ENCODE results near the gene CCDC57.

CCDC57 gene

DNA sequence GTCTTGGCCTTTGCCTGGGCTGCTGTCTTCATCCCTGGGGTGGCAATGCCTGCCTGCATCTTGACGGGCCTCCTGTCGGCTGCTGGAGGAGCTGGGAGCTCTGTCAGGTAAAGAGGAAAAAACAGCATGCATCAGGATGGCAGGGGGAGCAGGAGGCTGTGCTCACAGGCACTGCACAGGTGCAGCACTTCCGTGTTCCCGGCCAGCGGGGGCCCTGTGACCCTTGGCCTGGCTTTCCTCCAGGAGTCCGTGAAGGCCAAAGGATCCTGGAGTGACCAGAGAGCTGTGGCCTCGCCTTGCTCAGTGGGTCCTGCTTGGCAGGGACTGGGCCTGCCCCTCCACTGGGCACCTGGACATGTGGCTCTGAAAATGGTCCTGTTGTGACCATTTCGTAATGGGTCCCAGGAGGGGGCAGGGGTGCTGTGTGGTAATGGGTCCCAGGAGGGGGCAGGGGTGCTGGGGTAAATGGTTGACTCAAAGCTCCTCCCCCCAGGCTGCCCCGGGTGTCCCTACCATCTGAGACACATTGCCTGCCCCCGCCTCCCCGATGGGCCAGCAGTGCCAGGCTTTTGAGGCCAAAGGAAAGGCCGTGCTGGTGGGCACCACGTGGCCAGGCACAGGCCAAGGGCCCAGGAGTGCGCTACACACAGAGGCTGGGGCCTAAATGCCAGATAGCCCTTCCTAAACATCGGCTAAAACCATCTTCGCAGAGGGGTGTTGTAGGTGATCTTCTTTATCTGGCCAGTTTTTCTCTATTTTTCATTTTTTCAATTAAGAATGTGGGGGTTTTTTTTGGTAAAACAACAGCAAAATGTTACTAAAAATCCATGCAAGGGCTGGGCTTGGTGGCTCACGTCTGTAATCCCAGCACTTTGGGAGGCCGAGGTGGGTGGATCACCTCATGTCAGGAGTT, 110.6 kb downstream of the CCDC57 start:
- TF ChIP-seq, protein P1, sequence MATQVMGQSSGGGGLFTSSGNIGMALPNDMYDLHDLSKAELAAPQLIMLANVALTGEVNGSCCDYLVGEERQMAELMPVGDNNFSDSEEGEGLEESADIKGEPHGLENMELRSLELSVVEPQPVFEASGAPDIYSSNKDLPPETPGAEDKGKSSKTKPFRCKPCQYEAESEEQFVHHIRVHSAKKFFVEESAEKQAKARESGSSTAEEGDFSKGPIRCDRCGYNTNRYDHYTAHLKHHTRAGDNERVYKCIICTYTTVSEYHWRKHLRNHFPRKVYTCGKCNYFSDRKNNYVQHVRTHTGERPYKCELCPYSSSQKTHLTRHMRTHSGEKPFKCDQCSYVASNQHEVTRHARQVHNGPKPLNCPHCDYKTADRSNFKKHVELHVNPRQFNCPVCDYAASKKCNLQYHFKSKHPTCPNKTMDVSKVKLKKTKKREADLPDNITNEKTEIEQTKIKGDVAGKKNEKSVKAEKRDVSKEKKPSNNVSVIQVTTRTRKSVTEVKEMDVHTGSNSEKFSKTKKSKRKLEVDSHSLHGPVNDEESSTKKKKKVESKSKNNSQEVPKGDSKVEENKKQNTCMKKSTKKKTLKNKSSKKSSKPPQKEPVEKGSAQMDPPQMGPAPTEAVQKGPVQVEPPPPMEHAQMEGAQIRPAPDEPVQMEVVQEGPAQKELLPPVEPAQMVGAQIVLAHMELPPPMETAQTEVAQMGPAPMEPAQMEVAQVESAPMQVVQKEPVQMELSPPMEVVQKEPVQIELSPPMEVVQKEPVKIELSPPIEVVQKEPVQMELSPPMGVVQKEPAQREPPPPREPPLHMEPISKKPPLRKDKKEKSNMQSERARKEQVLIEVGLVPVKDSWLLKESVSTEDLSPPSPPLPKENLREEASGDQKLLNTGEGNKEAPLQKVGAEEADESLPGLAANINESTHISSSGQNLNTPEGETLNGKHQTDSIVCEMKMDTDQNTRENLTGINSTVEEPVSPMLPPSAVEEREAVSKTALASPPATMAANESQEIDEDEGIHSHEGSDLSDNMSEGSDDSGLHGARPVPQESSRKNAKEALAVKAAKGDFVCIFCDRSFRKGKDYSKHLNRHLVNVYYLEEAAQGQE (IDR thresholded peaks at IDR 0.05; ENCODE audit: insufficient read depth in 1 of 2, low read depth in 2 of 2, low read length in 2 of 2): no peak
- TF ChIP-seq POLR2AphosphoS5 (IDR thresholded peaks at IDR 0.05; ENCODE audit: low read depth, low read length): no peak

DNA sequence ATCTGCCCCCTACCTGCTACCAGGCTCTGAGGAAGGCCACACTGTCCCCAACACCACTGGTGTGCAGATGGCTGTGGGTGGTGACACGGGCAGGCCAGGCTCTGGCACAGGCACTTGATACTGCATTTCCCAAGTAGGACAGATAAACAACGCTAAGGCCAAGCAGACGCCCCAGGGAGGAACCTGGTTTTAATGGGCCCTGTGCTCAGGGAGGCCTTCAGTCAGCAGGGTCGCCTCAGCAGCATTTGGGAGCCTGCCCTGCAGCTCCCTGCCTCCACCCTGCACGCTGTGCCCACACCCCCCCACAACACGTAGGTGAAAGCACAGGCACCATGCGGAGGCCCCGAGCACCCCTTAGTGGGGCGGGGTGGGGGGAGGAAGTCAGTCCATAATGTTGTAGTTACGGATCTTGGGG, 111.3 kb downstream of the CCDC57 start:
- TF ChIP-seq TAF1 (IDR thresholded peaks at IDR 0.05; ENCODE audit: borderline replicate concordance, insufficient read depth, low read length): no peak
- TF ChIP-seq, protein P1 (IDR thresholded peaks at IDR 0.05; ENCODE audit: insufficient read depth in 1 of 2, low read depth in 2 of 2, low read length in 2 of 2): no peak
- no peak for TF ChIP-seq POLR2AphosphoS5 (IDR thresholded peaks at IDR 0.05; ENCODE audit: low read depth, low read length)
- no peak for TF ChIP-seq FOXP2 (optimal IDR thresholded peaks at IDR 0.05; ENCODE audit: borderline replicate concordance, extremely low read depth, extremely low read length, insufficient read depth)
- TF ChIP-seq SIN3A (IDR thresholded peaks at IDR 0.05; ENCODE audit: borderline replicate concordance, insufficient read depth, low read length): no peak

DNA sequence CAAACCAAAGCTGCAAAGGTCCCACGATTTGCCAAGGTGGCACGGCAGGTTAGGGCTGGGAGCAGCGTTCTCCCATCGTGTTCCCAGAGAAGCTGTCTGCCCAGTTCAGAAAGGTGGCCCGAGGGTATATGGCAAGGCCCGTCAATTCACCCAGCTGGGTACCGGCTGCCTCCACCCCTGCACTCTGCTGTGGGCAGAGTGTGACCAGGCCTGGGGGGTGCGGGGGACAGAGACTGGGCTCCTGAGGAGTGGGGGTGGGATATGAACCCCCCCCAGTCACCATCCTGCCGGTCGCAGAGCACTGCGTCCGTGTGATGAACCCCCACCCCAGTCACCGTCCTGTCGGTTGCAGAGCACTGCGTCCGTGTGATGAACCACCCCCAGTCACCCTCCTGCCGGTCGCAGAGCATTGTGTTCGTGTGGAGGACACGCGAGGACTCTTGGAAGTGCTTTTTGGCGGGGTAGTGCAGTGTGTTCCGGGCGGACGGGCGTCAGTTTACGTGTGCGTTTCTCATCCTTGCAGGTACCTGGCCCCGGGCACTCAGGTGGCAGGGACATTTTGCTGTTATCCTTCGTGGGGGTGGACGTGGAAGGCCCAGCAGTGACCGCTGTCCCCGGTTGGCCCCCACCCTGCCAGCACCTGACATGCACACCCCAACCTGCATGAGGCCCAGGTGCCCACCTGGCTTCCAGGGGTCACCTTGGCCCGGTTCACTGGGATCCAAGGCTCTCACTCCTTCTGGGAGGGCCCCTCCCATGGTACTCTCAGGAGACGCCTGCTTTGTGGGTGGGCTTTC, 111.9 kb downstream of the CCDC57 start:
- TF ChIP-seq, protein P1 (IDR thresholded peaks at IDR 0.05; ENCODE audit: insufficient read depth in 1 of 2, low read depth in 2 of 2, low read length in 2 of 2): no peak
- TF ChIP-seq SIN3A (IDR thresholded peaks at IDR 0.05; ENCODE audit: borderline replicate concordance, insufficient read depth, low read length) (no peak), POLR2AphosphoS5 (IDR thresholded peaks at IDR 0.05; ENCODE audit: low read depth, low read length) (no peak), TAF1 (IDR thresholded peaks at IDR 0.05; ENCODE audit: borderline replicate concordance, insufficient read depth, low read length) (no peak), FOXP2 (optimal IDR thresholded peaks at IDR 0.05; ENCODE audit: borderline replicate concordance, extremely low read depth, extremely low read length, insufficient read depth) (no peak)

DNA sequence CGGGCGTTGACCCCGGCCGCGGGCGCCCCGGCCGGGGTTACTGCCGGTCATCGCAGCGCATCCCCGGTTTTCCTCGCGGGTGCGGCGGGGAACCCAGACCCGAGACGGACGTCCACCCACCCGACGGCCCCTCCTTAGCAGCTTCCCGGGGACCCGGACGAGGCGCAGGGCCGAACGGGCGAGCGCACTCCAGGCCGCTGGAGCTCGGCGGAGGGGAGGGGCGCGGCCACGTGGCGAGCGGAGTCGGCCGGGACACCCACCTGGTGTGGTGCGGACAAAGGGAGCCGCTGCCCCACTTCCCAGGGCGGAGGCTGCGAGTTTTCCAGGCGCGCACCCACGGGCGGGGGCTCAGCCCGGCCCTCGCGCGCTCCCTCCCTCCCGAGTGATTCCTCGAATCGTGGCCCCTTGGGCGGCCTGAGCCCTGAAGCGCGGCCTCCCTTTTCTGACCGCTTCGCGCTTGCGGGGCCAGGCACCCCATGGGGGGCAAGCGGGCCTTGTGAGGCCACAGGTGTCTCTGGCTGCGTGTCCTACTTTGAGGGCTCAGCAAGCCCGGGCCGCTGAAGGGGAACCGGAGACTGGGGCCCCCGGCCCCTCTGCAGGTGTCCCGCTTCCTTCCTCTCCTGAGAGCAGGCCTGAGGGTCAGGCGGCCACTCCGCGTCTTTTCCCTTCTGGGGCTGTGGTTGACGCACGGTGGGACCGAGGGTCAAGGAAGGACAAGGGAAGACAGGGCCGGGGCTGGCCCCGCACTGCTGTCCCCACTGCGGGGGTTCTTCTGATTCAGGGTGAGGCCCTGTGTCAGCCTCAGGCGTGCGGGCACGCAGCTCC, 113.5 kb downstream of the CCDC57 start:
- no peak for TF ChIP-seq SIN3A (IDR thresholded peaks at IDR 0.05; ENCODE audit: borderline replicate concordance, insufficient read depth, low read length)
- TF ChIP-seq, protein P1 (IDR thresholded peaks at IDR 0.05; ENCODE audit: insufficient read depth in 1 of 2, low read depth in 2 of 2, low read length in 2 of 2): no peak
- TF ChIP-seq POLR2AphosphoS5 (IDR thresholded peaks at IDR 0.05; ENCODE audit: low read depth, low read length): 0 out of 2 replicates have a peak, but pooled peaks have one; percentile 8
- TF ChIP-seq FOXP2 (optimal IDR thresholded peaks at IDR 0.05; ENCODE audit: borderline replicate concordance, extremely low read depth, extremely low read length, insufficient read depth): no peak
- no peak for TF ChIP-seq TAF1 (IDR thresholded peaks at IDR 0.05; ENCODE audit: borderline replicate concordance, insufficient read depth, low read length)

Measured in PFSK-1 (cell line).